Nephron (organoid): ENCODE results near the gene FANCG.

Experiments
- H3K27ac Mint-ChIP-seq, 3 experiments: 2 replicates each; pipeline ENCODE4 v1.8.0; 2020; ENCODE audit warnings: mixed read lengths in 3 of 3, mild to moderate bottlenecking in 2 of 3, moderate library complexity in 1 of 3
- H3K27me3 Mint-ChIP-seq: 2 replicates; pipeline ENCODE4 v1.8.0; 2021; ENCODE audit warnings: low read depth, mild to moderate bottlenecking, moderate library complexity, mixed read lengths
- H3K36me3 Mint-ChIP-seq: 2 replicates; pipeline ENCODE4 v1.8.0; 2020; ENCODE audit warnings: low read depth, mixed read lengths
- H3K4me1 Mint-ChIP-seq: 2 replicates; pipeline ENCODE4 v1.8.0; 2020; ENCODE audit warnings: mixed read lengths
- H3K4me3 Mint-ChIP-seq, 3 experiments: 2 replicates each; pipeline ENCODE4 v1.8.0; 2020; ENCODE audit warnings: mild to moderate bottlenecking in 3 of 3, mixed read lengths in 3 of 3, moderate library complexity in 2 of 3
- H3K9me3 Mint-ChIP-seq: 2 replicates; pipeline ENCODE4 v1.8.0; 2020; ENCODE audit warnings: mixed read lengths
- CTCF ChIP-seq, 3 experiments: fragments of 200-600 bp; sonication (generic); IDR thresholded peaks; one replicate each; pipeline ENCODE4 v1.5.0; 2021; ENCODE audit warnings: antibody characterized with exemption in 3 of 3; ENCODE audit not compliant: unreplicated experiment in 3 of 3

FANCG gene

GRCh38 chr9:35071814-35072460, 7.8 kb downstream of the FANCG start:
- TF ChIP-seq CTCF (IDR thresholded peaks at IDR 0.05; ENCODE audit: unreplicated experiment in 3 of 3) = peak in 2 of 3 experiments; percentile 24 to 53
- Mint-ChIP-seq H3K27me3 (no peaks in the 10 kb centered on the region), H3K4me3 (peak overlapping the region; percentile 85 to 90 (median 90)), H3K4me1 (peaks cover 41% of the 10 kb centered on the region), H3K36me3 (peaks cover 52% of the 10 kb centered on the region), H3K27ac (peak overlapping the region; percentile 94 to 97 (median 96)), H3K9me3 (no peaks in the 10 kb centered on the region)

DNA sequence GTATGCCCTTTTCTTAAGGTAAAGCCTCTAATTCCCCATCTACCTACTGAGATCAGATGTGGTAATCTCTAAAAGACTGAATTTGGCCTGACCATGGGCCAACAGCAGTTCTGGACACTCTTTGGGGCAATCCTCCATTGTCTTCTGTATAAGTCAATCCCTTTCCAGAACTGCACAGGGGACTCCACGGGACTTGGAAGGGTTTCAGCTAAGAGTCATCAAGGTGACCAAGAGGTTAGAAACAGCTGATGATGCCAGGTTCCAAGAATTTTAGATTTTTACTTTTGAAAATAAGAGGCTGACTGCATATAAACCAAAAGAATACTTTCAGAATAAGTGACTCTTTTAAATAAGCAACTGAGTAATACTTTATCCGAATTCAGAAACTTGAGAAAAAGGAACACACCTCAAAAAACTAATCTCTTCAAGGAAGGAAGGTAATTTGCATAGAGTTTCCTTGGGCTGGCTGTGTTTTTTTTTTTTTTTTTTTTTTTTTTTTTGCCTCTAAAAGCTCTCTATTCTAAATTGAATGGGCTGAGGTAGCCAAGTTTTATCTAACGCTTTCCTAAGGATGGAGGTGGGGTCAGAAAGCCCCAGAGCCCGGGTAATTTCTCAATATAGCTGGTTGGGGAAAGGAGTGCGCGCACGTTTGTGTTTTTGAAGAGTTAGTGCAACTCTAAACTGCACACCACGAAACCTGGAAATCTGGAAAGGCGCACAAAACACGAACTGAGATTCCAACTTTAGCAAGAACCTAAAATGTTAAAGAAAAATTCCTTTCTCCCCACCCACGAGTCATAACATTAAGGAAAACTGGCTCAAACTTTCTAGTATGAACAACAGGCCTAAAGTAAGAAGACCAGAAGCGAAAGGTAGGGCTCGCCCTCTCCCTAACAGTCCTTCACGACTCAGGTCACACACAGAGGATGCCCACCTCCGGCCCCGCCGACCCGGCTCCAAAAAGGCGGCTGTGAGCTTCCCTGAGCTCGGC, 8.6 kb downstream of the FANCG start:
- Mint-ChIP-seq H3K36me3 (peaks cover 55% of the 10 kb centered on the region), H3K9me3 (no peaks in the 10 kb centered on the region), H3K4me1 (peaks cover 41% of the 10 kb centered on the region), H3K4me3 (peak overlapping the region; percentile 85 to 90 (median 90)), H3K27ac (peak overlapping the region; percentile 91 to 96 (median 94)), H3K27me3 (no peaks in the 10 kb centered on the region)
- no peak for TF ChIP-seq CTCF (IDR thresholded peaks at IDR 0.05; ENCODE audit: unreplicated experiment in 3 of 3)

- peaks cover 41% of the 10 kb centered on the region for H3K4me1 Mint-ChIP-seq
- no peaks in the 10 kb centered on the region for H3K9me3 Mint-ChIP-seq
- no peak for TF ChIP-seq CTCF (IDR thresholded peaks at IDR 0.05; ENCODE audit: unreplicated experiment in 3 of 3)
- peaks cover 53% of the 10 kb centered on the region for H3K36me3 Mint-ChIP-seq
- peak overlapping the region in 2 of 3 experiments; percentile 58 to 59 for H3K27ac Mint-ChIP-seq
- no peaks in the 10 kb centered on the region for H3K27me3 Mint-ChIP-seq
- H3K4me3 Mint-ChIP-seq = peak overlapping the region; percentile 46 to 74 (median 53)
Measured at GRCh38 chr9:35069020-35069419, 10.7 kb downstream of the FANCG start.

GRCh38 chr9:35067056-35067455, 12.7 kb downstream of the FANCG start:
- Mint-ChIP-seq H3K27me3 (no peaks in the 10 kb centered on the region), H3K4me1 (peaks cover 36% of the 10 kb centered on the region), H3K27ac (no peak overlapping the region), H3K9me3 (no peaks in the 10 kb centered on the region), H3K4me3 (peak overlapping the region in 1 of 3 experiments; percentile 29), H3K36me3 (peaks cover 63% of the 10 kb centered on the region)
- TF ChIP-seq CTCF (IDR thresholded peaks at IDR 0.05; ENCODE audit: unreplicated experiment in 3 of 3) = no peak

GRCh38 chr9:35060548-35061207, 19.1 kb downstream of the FANCG start:
- H3K36me3 Mint-ChIP-seq = peaks cover 95% of the 10 kb centered on the region
- H3K27ac Mint-ChIP-seq = no peak overlapping the region
- TF ChIP-seq CTCF (IDR thresholded peaks at IDR 0.05; ENCODE audit: unreplicated experiment in 3 of 3) = no peak
- H3K9me3 Mint-ChIP-seq = no peaks in the 10 kb centered on the region
- H3K4me1 Mint-ChIP-seq = no peaks in the 10 kb centered on the region
- H3K4me3 Mint-ChIP-seq = no peak overlapping the region
- H3K27me3 Mint-ChIP-seq = no peaks in the 10 kb centered on the region
